Fibroblast of lung (primary cell): ENCODE results near the gene GDPD4.

Source experiments
- CTCF ChIP-seq, 2 donors: IDR thresholded peaks in 1 of 2; conservative IDR thresholded peaks in 1 of 2; 1 replicate in 1 of 2; 2 replicates in 1 of 2; pipeline ENCODE4 v1.5.1; 2011 to 2012; ENCODE audit warnings: low read length in 2 of 2, control low read depth in 1 of 2, inconsistent platforms in 1 of 2, low read depth in 1 of 2, mild to moderate bottlenecking in 1 of 2
- EZH2 ChIP-seq: IDR thresholded peaks from 2 replicates; pipeline ENCODE4 v1.5.1; 2012; ENCODE audit warnings: low read length, control low read depth, mild to moderate bottlenecking; ENCODE audit errors: missing control alignments

DNA sequence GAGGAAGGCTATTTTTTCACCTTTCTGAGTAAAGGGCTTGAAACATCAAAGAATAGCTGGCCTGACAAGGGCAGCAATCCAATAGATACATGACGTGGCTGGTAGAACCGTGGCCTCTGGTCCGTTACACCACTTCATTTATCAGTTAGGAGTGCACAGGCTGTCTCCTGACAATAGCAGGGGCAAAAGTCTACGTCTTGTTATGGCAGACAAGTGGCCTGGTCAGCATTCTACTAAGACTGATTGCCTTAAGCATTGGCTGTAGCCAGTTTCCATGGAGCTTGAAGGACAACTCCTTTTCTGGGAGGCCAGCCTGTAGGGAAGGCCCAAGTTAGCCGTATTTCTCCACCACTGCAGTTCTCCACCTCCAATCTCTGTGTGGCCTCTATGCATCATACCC, 9.2 kb upstream of the GDPD4 start:
- TF ChIP-seq CTCF (conservative IDR thresholded peaks at IDR 0.05 in 1 of 2, IDR thresholded peaks at IDR 0.05 in 1 of 2; ENCODE audit: low read depth in 1 of 2, low read length in 2 of 2) (no peak), EZH2 (no peak)
